GM21723 (cell line): ENCODE data around the gene PCSK4.
"Not testable (repeated sequence)": the region's sequence is repeated elsewhere in the genome, so short reads cannot be mapped to it uniquely, and the experiment has no call there.

Source experiments
- ATAC-seq: cut with Tn5 transposase; IDR thresholded peaks from one replicate; pipeline ENCODE4 v1.9.1; 2021; ENCODE audit warnings: mild to moderate bottlenecking, moderate library complexity; ENCODE audit not compliant: unreplicated experiment

Gene PCSK4

GRCh38 chr19:1505991-1506881 lies 16.1 kb upstream of the PCSK4 start:
- no peak for ATAC-seq

DNA sequence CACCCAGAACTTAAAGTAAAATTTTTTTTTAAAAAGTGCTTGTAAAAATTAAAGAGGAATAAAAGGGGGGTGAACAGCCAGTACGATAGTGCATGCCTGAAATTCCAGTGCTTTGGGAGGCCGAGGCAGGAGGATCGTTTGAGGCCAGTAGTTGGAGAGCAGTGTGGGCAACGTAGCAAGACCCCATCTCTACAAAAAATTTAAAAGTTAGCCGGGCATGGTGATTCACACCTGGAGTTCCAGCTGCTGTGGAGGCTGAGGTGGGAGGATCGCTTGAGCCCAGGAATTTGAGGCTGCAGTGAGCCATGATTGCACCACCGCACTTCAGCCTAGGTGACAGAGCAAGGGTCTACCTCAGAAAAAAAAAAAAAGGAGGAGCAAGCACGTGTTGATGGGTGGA lies 14.9 kb upstream of the PCSK4 start:
- no peak for ATAC-seq

- ATAC-seq, result no peak
Observed at GRCh38 chr19:1503925-1504773, 14.0 kb upstream of the PCSK4 start.

GRCh38 chr19:1503089-1503924 lies 13.2 kb upstream of the PCSK4 start:
- no peak for ATAC-seq

DNA sequence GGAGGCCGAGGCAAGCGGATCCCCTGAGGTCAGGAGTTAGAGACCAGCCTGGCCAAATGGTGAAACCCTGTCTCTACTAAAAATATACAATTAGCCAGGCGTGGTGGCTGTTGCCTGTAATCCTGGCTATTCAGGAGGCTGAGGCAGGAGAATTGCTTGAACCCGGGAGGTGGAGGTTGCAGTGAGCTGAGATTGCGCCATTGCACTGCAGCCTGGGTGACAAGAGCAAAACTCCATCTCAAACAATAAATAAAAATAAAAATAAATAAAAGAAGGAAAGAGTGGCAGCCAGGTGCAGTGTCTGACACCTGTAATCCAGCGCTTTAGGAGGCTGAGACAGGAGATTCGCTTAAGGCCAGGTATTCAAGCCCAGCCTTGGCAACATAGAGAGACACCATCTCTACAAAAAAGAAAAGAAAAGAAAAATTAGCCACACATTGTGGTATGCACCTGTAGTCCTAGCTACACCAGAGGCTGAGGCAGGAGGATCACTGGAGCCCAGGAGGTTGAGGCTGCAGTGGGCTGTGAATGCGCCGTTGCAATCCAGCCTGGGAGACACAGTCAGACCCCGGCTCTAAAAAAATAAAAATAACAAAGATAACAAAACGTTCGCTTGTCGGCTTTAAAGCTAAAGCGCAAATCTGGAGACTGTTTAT lies 12.4 kb upstream of the PCSK4 start:
- ATAC-seq, result no peak

DNA sequence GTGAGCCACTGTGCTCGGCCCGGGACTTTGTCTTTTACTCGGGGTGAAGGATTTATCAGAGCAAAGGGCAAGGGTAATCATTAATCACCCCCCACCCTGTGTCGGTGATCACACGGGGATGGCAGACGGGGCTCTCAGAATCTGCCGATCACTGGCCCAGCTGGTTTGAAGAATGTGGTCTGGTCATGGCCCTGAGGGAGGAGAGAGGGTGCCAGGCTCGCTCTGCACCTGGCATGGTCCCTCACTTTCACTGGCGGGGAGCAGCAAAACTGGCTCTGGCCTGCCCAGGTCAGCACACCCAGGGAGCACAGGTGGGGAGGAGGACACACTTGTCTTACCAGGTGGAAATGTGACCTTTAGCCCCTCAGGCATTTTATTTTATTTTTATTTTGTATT lies 11.0 kb upstream of the PCSK4 start:
- no peak for ATAC-seq

DNA sequence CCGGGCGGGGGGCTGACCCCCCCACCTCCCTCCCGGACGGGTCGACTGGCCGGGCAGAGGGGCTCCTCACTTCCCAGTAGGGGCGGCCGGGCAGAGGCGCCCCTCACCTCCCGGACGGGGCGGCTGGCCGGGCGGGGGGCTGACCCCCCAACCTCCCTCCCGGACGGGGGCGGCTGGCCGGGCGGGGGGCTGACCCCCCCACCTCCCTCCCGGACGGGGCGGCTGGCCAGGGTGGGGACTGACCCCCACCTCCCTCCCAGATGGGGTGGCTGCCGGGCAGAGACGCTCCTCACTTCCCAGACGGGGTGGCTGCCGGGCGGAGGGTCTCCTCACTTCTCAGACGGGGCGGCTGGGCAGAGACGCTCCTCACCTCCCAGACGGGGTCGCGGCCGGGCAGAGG lies 9.1 kb upstream of the PCSK4 start:
- not testable (repeated sequence) for ATAC-seq

DNA sequence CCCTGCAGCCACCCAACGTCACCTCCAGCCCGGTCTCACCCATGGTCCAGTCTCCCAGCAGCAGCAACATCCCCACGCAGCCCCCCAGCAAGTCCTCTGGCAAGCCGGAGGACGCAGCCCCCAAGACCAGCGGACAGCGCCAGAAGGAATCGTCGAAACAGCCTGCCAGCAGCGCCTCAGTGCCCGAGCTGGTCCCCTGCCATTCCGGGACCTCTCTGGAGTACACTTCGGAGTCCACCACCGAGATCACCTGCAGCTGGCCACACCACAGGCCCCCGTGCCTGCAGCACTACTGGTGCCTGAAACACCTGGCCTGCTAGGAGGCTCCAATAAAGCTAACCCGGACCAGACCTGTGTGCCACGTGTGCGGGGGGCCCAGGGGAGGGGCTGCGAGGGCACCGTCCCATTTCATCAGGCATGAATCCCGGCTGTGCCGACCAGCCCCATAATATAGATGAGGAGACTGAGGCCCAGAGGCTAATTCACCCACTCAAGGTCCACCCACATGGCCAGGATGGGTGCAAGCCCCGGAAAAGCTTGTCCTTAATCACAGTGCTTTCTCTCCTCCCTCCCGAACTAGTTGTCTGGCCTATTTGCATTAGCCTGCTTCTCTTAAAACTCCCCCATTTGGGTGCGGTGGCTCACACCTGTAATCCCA lies 7.6 kb upstream of the PCSK4 start:
- ATAC-seq, result no peak

DNA sequence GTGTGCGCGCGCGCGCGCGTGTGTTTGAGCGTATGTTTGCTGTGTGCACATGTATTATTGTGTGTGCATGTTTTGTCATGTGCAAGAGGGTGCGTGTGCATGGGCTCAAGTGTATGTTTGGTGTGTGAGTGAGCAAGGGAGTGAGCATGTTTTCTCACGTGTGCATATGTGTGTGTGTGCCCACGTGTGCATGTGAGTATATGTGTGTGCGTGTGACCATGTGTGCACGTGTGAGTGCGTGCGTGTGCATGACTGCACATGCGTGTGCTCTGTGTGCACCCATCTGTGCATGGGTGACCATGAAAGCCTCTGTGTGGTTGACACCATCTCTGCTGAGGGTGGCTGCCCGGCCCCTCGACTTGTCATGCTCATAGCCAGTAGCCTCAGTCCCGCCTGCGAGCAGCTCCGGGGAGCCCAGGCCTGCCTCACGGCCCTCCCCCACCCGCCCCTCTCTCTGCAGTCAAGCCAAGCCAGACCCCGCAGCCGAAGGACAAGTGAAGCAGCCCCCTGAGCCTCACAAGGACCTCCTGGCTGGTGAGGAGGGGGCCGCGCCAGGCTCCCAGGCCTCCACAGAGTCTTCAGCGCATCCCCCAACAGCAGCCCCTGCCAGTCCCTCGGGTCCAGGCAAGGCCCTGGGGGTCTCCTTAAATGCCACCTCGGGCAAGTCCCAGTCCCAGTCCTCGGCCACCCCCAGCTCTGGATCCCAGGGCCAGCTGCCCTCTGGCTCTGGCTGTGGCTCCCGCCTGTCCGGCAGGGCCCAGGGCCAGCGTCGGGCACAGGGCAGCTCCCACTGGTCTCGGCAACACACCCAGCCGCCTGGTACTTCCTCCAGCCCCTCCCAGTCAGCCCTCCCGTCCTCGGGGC lies 6.8 kb upstream of the PCSK4 start:
- no peak for ATAC-seq

- no peak for ATAC-seq
Observed at GRCh38 chr19:1495799-1496713, 5.9 kb upstream of the PCSK4 start.

DNA sequence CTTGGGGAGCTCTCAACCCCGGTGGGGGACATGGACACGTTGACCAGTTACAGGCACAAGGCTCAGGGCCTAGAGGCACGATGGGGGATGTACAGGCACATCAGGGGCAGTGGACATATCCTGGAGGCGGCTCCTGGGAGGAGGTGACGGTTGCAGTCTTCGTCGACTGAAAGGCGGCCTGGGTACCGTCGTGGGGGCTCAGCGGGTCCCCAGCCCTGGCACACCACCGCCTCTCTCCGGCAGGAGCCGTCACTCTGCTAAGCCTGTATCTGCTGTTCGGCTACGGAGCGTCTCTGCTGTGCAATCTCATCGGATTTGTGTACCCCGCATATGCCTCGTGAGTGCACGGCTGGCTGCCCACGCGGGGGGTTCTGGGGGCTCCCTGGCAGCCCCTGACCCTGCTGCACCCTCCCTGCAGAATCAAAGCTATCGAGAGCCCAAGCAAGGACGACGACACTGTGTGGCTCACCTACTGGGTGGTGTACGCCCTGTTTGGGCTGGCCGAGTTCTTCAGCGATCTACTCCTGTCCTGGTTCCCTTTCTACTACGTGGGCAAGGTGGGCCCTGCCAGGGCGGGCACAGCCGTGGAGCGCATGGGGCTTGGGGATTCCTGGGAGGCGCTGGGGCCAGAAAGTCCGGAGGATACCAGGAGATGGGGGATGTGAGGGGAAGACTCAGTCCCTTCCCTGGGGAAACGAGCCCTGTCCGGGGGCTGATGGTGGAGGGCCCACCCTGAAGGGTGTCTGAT lies 5.1 kb upstream of the PCSK4 start:
- ATAC-seq, result no peak

- ATAC-seq, result no peak
Observed at GRCh38 chr19:1494115-1494815, 4.1 kb upstream of the PCSK4 start.

GRCh38 chr19:1492474-1493006 lies 2.4 kb upstream of the PCSK4 start:
- no peak for ATAC-seq

GRCh38 chr19:1491849-1492170 lies 1.7 kb upstream of the PCSK4 start:
- ATAC-seq, result no peak

DNA sequence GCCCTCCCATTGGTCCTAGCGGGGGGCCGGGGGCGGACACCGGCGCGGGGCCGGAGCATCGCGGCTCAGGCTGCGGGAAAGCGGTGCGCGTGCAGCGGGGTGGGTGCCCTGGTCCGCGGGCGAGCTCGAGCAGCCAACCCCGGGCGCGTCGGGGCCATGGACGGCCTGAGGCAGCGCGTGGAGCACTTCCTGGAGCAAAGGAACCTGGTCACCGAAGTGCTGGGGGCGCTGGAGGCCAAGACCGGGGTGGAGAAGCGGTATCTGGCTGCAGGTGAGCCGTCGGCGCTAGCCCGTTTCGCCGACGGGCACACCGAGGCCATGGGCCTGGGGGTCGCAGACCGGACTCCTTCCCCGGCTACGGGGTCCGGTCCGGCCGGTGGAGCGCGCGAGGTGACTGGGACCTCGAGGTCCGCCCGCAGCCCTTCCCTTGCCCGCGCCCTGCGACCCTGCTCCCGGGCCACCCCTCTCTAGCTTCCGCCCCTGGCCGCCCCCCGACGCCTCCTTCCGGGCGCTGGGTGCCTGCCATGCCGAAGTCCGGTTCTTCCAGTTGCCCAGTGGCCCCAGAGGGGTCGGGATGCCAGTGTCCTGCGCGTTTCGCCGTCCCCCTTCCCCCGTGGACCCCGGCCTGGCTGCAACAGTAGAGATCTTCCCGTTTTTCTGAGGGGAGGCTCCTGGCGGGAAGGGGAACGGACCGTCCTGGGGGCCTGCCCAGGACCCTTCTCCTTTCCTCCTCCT lies 1.1 kb upstream of the PCSK4 start, which contains the start of gene REEP6:
Gene REEP6 (plus strand): TSS at position 68 of the 735 bp plus-strand sequence. CDS start 89 bp downstream, at position 157.
- ATAC-seq, result no peak
